Measurements from ENCODE around the gene LNPEP. TPM values are rescaled to one million over a fixed set of nuclear protein-coding genes. Genes with fewer than 3 reads are reported as not detected.

Gene LNPEP
- total and polyA plus RNA-seq, 2 experiments from 2014 or later: 7.3 to 20.1 TPM

DNA sequence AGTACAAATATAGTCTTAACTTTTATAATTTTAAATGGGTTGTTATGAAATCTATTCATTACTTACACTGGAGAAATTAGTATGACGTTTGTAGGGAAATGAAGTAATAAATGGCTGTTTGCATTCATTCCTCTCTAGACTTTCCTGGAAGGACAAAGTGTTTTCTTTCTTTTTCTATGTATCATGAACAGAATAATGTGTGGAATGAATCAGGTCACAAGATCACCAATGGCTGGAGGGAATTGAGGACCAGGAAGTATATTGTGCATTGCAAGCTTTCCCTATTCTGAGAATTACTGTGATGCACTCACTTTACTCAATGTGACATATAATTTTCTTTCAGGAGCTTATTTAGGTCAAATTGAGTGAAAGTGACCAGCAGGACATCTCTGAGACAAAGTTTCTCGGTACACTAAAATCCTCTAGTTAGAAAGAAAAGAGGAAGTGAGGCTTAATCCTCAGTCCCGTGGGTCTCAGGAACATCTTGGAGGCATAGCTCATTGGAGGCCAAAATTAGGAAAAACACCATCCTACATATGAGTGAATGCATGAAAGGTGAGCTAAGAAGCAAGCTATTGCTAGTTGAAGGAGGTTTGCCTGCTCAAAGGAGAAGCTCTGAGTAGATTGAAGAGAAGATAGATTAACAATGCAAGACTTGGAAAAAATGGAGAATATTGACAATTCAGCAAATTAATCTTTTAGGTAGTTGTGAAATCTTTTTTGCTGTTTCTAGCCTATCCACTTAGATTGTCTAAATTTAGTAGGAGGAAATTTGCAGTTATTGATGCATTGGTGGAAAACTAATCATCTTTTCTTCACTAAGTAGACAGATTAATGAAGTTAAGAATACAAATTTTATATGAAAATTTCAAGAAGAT lies 31.6 kb upstream of the LNPEP start:
- no peak for TF ChIP-seq EZH2phosphoT487 (IDR thresholded peaks at IDR 0.05; ENCODE audit: insufficient read depth, low read depth)
- no peak for DNase-seq
- WGBS, 2 experiments (ENCODE audit: low coverage in 1 of 2, low lambda C conversion rate in 2 of 2, missing lambda C conversion rate in 2 of 2): 62 to 67% methylated on average over 3 of the region's 3 CpGs

DNA sequence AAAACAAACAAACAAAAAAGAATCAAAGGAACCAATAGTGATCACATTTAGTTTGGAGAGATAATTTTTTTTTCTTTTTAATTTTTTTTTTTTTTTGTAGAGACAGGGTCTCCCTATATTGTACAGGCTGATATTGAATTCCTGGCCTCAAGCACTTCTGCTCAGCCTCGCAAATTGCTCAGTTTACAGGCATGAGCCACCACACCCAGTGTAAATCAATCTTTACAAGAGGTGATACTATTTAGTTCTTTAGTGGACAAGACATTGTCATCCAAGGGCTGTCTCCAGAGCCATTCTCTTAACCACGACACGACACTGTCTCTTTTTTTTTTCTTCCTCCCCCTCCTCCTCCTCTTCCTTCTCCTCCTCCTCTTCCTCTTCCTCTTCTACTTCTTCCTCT lies 30.0 kb upstream of the LNPEP start:
- H3K9me2 ChIP-seq (ENCODE audit: insufficient read depth): no peaks in the 10 kb centered on the region
- H3K27ac ChIP-seq: no peak overlapping the region
- H3F3A ChIP-seq (ENCODE audit: insufficient read depth): no peaks in the 10 kb centered on the region
- no peaks in the 10 kb centered on the region for H3K4me1 ChIP-seq (ENCODE audit: insufficient read depth)
- H4K20me1 ChIP-seq (ENCODE audit: insufficient read depth): no peaks in the 10 kb centered on the region
- H3K4me2 ChIP-seq (ENCODE audit: unreplicated experiment): no peak overlapping the region
- H3K27me3 ChIP-seq (replicated peaks; ENCODE audit: insufficient read depth): no peaks in the 10 kb centered on the region
- no peak overlapping the region for H2AFZ ChIP-seq
- no peaks in the 10 kb centered on the region for H3K36me3 ChIP-seq (ENCODE audit: low read depth)
- no peak for DNase-seq
- WGBS, 2 experiments (ENCODE audit: low coverage in 1 of 2, low lambda C conversion rate in 2 of 2, missing lambda C conversion rate in 2 of 2): 97 to 100% methylated on average over 3 of the region's 3 CpGs
- in situ Hi-C loops (cut with MboI): no loop called here
- no peaks in the 10 kb centered on the region for H3K9me3 ChIP-seq (ENCODE audit: low read depth)
- H3K79me2 ChIP-seq (ENCODE audit: insufficient read depth): no peaks in the 10 kb centered on the region
- no peak overlapping the region for H3K4me3 ChIP-seq
- H3K9ac ChIP-seq: no peak overlapping the region
- TF ChIP-seq EZH2phosphoT487 (IDR thresholded peaks at IDR 0.05; ENCODE audit: insufficient read depth, low read depth): no peak
- no peak for TF ChIP-seq EZH2 (IDR thresholded peaks at IDR 0.05; ENCODE audit: insufficient read depth, poor library complexity, severe bottlenecking)

More for the DNA sequence above, 31.6 kb upstream of the LNPEP start:
- no peaks in the 10 kb centered on the region for H3K9me3 ChIP-seq (ENCODE audit: low read depth)
- H3K9ac ChIP-seq: no peak overlapping the region
- no peaks in the 10 kb centered on the region for H3F3A ChIP-seq (ENCODE audit: insufficient read depth)
- H3K9me2 ChIP-seq (ENCODE audit: insufficient read depth): no peaks in the 10 kb centered on the region
- H3K27ac ChIP-seq: no peak overlapping the region
- no peaks in the 10 kb centered on the region for H3K4me1 ChIP-seq (ENCODE audit: insufficient read depth)
- no peak overlapping the region for H3K4me3 ChIP-seq
- no peaks in the 10 kb centered on the region for H4K20me1 ChIP-seq (ENCODE audit: insufficient read depth)
- H3K4me2 ChIP-seq (ENCODE audit: unreplicated experiment): no peak overlapping the region
- no peaks in the 10 kb centered on the region for H3K36me3 ChIP-seq (ENCODE audit: low read depth)
- H3K27me3 ChIP-seq (replicated peaks; ENCODE audit: insufficient read depth): no peaks in the 10 kb centered on the region
- no peaks in the 10 kb centered on the region for H3K79me2 ChIP-seq (ENCODE audit: insufficient read depth)
- in situ Hi-C loops (cut with MboI): no loop called here
- no peak overlapping the region for H2AFZ ChIP-seq

DNA sequence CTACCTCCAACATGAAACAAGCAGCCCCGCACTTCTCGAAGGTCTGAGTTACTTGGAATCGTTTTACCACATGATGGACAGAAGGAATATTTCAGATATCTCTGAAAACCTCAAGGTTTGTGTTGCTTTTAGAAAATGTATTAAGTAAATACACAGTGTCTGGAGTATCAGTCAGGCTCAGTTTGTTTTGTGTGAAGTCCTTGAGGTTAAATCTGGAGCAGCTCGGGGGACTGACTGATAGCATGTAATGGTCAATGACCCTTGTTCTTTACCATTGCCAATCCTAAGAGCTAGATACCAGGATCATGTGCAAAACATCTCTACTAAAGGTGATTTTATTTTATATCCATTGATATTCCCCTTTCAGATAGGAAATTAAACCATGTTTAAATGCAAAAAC lies 26.9 kb upstream of the LNPEP start:
- H4K20me1 ChIP-seq (ENCODE audit: insufficient read depth): no peaks in the 10 kb centered on the region

DNA sequence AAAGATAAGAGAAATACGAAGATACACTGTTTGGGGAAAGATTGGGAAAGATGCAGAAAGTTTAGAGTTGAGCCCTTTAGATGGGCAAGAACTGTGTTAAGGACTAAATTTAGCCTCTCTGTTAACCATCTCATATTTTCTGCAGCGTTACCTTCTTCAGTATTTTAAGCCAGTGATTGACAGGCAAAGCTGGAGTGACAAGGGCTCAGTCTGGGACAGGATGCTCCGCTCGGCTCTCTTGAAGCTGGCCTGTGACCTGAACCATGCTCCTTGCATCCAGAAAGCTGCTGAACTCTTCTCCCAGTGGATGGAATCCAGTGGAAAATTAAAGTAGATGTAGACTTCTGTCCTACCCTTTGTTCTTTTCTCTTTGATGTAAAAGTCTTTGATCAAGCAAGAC lies 26.4 kb upstream of the LNPEP start:
- TF ChIP-seq EZH2phosphoT487 (IDR thresholded peaks at IDR 0.05; ENCODE audit: insufficient read depth, low read depth) (no peak), EZH2 (IDR thresholded peaks at IDR 0.05; ENCODE audit: insufficient read depth, poor library complexity, severe bottlenecking) (no peak)
- Histone ChIP-seq H3K27me3 (replicated peaks; ENCODE audit: insufficient read depth) (no peaks in the 10 kb centered on the region), H3K79me2 (ENCODE audit: insufficient read depth) (no peaks in the 10 kb centered on the region), H3K27ac (no peak overlapping the region), H3K9me3 (ENCODE audit: low read depth) (no peaks in the 10 kb centered on the region), H3K4me2 (ENCODE audit: unreplicated experiment) (no peak overlapping the region), H3K4me3 (no peak overlapping the region), H3K4me1 (ENCODE audit: insufficient read depth) (no peaks in the 10 kb centered on the region), H3K36me3 (ENCODE audit: low read depth) (no peaks in the 10 kb centered on the region), H3K9me2 (ENCODE audit: insufficient read depth) (no peaks in the 10 kb centered on the region), H3K9ac (no peak overlapping the region), H4K20me1 (ENCODE audit: insufficient read depth) (no peaks in the 10 kb centered on the region), H3F3A (ENCODE audit: insufficient read depth) (no peaks in the 10 kb centered on the region), H2AFZ (no peak overlapping the region)
- in situ Hi-C loops (cut with MboI): no loop called here
- no peak for DNase-seq
- 93 to 100% methylated on average over 4 of the region's 4 CpGs for WGBS, 2 experiments (ENCODE audit: low coverage in 1 of 2, low lambda C conversion rate in 2 of 2, missing lambda C conversion rate in 2 of 2)

More for the DNA sequence above, 26.9 kb upstream of the LNPEP start:
- Histone ChIP-seq H3K9ac (no peak overlapping the region), H3F3A (ENCODE audit: insufficient read depth) (no peaks in the 10 kb centered on the region), H2AFZ (no peak overlapping the region), H3K4me3 (no peak overlapping the region), H3K4me2 (ENCODE audit: unreplicated experiment) (no peak overlapping the region), H3K27me3 (replicated peaks; ENCODE audit: insufficient read depth) (no peaks in the 10 kb centered on the region), H3K9me3 (ENCODE audit: low read depth) (no peaks in the 10 kb centered on the region), H3K9me2 (ENCODE audit: insufficient read depth) (no peaks in the 10 kb centered on the region), H3K4me1 (ENCODE audit: insufficient read depth) (no peaks in the 10 kb centered on the region), H3K36me3 (ENCODE audit: low read depth) (no peaks in the 10 kb centered on the region), H3K79me2 (ENCODE audit: insufficient read depth) (no peaks in the 10 kb centered on the region), H3K27ac (no peak overlapping the region)
- no peak for TF ChIP-seq EZH2phosphoT487 (IDR thresholded peaks at IDR 0.05; ENCODE audit: insufficient read depth, low read depth)
- TF ChIP-seq EZH2 (IDR thresholded peaks at IDR 0.05; ENCODE audit: insufficient read depth, poor library complexity, severe bottlenecking): no peak
- 97% methylated on average over 4 of the region's 4 CpGs for WGBS, 2 experiments (ENCODE audit: low coverage in 1 of 2, low lambda C conversion rate in 2 of 2, missing lambda C conversion rate in 2 of 2)
- no peak for DNase-seq
- in situ Hi-C loops (cut with MboI): no loop called here

Measured in GM23248 (cell line).